Thoracic aorta (tissue), 2 donors: ENCODE data around the gene MUC5AC. TPM values are rescaled to one million over a fixed set of nuclear protein-coding genes. Genes with fewer than 3 reads are reported as not detected.

ENCODE experiments used
- ATAC-seq: fragments of 150-250 bp; one replicate; pipeline ENCODE4 v1.8.0; 2017; ENCODE audit warnings: low read depth; ENCODE audit not compliant: insufficient number of reproducible peaks, low FRiP score
- DNase-seq: peaks from one replicate; pipeline ENCODE4 v3.0.0-alpha.2; 2020; ENCODE audit warnings: low spot score
- H3K27ac ChIP-seq, 2 donors: fragments of 200-600 bp; sonication (generic); 1 replicate in 1 of 2; 2 replicates in 1 of 2; pipeline ENCODE4 v1.5.1; 2016; ENCODE audit warnings: mild to moderate bottlenecking in 2 of 2, moderate library complexity in 2 of 2
- H3K27me3 ChIP-seq: fragments of 200-600 bp; sonication (generic); replicated peaks from 2 replicates; pipeline ENCODE4 v1.6.0; 2016; ENCODE audit warnings: mild to moderate bottlenecking; ENCODE audit not compliant: insufficient read depth
- H3K36me3 ChIP-seq: fragments of 200-600 bp; sonication (generic); one replicate; pipeline ENCODE4 v1.5.1; 2016
- H3K4me1 ChIP-seq, 2 donors: fragments of 200-600 bp; sonication (generic); 1 replicate in 1 of 2; 2 replicates in 1 of 2; pipeline versions ENCODE4 v1.5.1 to v1.6.0; 2016; ENCODE audit warnings: low read depth in 2 of 2, mild to moderate bottlenecking in 1 of 2; ENCODE audit not compliant: control insufficient read depth in 1 of 2
- H3K4me3 ChIP-seq: fragments of 200-600 bp; sonication (generic); 2 replicates; pipeline ENCODE4 v1.5.1; 2016; ENCODE audit warnings: mild to moderate bottlenecking
- H3K9me3 ChIP-seq: fragments of 200-600 bp; sonication (generic); 2 replicates; pipeline ENCODE4 v1.5.1; 2016
- total RNA-seq, 2 donors: library from RNA; depleted of rRNA; stranded (reverse); fragments of >200 nt; gene quantifications; one replicate each; pipeline versions ENCODE4 v1.1.0 to v1.2.3, GENCODE V29; 2016
- TF ChIP-seq, protein P1 (sequence below): fragments of 200-600 bp; sonication (generic); IDR thresholded peaks from one replicate; pipeline ENCODE4 v1.5.1; 2019; ENCODE audit warnings: antibody characterized with exemption

Gene MUC5AC
- total RNA-seq, 2 donors from 2014 or later = 45.9 TPM; not detected in 1

DNA sequence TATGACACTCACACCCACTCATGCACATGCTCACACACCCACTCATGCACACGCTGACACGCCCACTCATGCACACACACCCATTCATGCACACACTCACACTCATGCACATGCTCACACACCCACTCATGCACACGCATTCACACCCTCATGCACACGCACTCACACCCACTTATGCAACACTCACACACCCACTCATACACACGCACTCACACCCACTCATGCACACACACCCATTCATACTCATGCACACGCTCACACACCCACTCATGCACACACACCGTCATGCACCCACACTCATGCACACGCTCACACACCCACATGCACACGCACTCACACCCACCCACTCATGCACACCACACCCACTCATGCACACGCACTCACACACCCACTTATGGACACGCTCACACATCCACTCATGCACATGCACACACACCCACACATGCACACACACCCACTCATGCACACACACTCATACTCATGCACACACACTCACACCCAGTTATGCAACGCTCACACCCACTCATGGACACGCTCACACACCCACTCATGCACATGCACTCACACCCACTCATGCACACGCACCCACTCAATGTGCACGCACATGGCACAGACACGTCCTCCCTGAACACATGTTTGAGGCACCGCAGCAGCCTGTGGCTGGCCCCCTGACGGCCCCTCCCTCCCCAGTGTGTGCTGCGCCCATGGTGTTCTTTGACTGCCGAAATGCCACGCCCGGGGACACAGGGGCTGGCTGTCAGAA, 17.9 kb downstream of the MUC5AC start:
- Histone ChIP-seq H3K4me1 (no peaks in the 10 kb centered on the region), H3K27ac (no peak overlapping the region), H3K9me3 (no peaks in the 10 kb centered on the region), H3K36me3 (no peaks in the 10 kb centered on the region), H3K4me3 (no peak overlapping the region), H3K27me3 (no peaks in the 10 kb centered on the region)
- TF ChIP-seq, protein P1, sequence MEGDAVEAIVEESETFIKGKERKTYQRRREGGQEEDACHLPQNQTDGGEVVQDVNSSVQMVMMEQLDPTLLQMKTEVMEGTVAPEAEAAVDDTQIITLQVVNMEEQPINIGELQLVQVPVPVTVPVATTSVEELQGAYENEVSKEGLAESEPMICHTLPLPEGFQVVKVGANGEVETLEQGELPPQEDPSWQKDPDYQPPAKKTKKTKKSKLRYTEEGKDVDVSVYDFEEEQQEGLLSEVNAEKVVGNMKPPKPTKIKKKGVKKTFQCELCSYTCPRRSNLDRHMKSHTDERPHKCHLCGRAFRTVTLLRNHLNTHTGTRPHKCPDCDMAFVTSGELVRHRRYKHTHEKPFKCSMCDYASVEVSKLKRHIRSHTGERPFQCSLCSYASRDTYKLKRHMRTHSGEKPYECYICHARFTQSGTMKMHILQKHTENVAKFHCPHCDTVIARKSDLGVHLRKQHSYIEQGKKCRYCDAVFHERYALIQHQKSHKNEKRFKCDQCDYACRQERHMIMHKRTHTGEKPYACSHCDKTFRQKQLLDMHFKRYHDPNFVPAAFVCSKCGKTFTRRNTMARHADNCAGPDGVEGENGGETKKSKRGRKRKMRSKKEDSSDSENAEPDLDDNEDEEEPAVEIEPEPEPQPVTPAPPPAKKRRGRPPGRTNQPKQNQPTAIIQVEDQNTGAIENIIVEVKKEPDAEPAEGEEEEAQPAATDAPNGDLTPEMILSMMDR = no peak
- ATAC-seq = no peak
- DNase-seq = no peak

DNA sequence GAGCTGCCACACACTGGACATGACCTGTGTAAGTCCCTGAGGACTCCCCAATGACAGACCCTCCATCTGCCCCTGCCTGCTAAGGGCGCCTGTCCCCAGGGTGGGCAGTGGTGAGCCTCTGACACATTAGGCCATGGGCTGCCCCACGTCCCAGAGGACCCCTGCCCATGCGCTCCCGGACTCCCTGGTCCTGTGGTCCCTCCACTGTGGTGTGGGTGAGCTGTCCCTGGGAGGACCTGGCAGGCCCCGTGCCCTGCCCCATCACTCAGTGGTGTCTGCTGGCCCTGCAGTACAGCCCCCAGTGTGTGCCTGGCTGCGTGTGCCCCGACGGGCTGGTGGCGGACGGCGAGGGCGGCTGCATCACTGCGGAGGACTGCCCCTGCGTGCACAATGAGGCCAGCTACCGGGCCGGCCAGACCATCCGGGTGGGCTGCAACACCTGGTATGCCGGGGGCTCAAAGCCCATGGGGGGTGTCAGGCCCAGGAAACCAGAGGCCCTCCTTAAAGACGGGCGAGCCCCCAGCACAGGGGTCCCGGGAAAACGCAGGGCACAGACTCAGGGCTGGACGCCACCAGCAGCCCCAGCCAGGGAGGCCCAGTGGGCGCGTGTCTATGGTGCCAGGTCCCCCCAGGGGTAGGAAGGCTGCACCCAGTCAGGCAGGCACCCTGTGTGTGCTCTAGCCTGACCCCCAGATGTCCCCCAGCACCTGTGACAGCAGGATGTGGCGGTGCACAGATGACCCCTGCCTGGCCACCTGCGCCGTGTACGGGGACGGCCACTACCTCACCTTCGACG, 18.7 kb downstream of the MUC5AC start:
- ATAC-seq = no peak
- TF ChIP-seq, protein P1 = no peak
- no peak overlapping the region for H3K4me3 ChIP-seq
- H3K4me1 ChIP-seq = no peaks in the 10 kb centered on the region
- no peak for DNase-seq
- no peaks in the 10 kb centered on the region for H3K27me3 ChIP-seq
- H3K36me3 ChIP-seq = no peaks in the 10 kb centered on the region
- H3K9me3 ChIP-seq = no peaks in the 10 kb centered on the region
- H3K27ac ChIP-seq = no peak overlapping the region

DNA sequence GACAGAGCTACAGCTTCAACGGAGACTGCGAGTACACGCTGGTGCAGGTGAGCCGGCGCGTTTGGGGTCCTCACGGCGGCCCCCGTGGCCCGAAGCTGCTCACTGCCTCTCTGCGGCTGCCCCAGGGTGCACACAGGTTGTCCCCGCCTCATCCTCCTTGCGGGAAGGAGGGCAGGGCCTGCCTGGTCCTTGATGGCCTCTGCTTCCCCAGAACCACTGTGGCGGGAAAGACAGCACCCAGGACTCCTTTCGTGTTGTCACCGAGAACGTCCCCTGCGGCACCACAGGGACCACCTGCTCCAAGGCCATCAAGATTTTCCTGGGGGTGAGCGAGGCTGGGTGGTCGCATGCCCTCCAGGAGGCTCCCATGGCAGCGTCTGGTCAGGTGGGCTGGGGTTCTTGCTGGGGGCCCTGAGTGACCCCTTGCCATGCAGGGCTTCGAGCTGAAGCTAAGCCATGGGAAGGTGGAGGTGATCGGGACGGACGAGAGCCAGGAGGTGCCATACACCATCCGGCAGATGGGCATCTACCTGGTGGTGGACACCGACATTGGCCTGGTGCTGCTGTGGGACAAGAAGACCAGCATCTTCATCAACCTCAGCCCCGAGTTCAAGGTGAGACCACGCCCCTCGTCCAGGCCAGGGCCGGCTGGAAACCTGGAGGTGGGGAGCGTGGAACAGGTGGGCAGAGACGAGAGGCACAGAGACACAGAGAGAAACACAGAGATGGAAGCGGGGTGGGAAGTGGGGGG, 19.4 kb downstream of the MUC5AC start:
- no peaks in the 10 kb centered on the region for H3K9me3 ChIP-seq

DNA sequence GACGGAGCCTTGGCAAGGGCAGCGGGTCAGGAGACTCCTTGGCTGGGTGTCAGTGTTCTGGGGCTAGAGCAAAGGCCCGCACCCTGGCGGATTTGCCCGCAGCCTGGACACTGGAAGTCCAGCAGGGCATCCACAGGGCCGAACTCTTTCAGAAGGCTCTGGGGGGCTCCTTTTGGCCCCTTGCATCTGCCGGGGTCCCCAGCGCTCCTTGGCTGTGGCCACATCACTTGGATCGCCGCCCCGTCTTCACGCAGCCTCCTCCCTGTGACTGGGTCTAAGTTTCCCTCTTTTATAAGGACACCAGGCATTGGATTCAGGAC, 20.0 kb downstream of the MUC5AC start:
- ATAC-seq (no peak), DNase-seq (no peak)
- Histone ChIP-seq H3K4me1 (no peaks in the 10 kb centered on the region), H3K27me3 (no peaks in the 10 kb centered on the region), H3K4me3 (no peak overlapping the region), H3K9me3 (no peaks in the 10 kb centered on the region), H3K27ac (no peak overlapping the region), H3K36me3 (no peaks in the 10 kb centered on the region)
- TF ChIP-seq, protein P1 = no peak

More for the DNA sequence above, 19.4 kb downstream of the MUC5AC start:
- no peak for DNase-seq
- Histone ChIP-seq H3K27ac (no peak overlapping the region), H3K27me3 (no peaks in the 10 kb centered on the region), H3K4me3 (no peak overlapping the region), H3K4me1 (no peaks in the 10 kb centered on the region), H3K36me3 (no peaks in the 10 kb centered on the region)
- no peak for ATAC-seq
- TF ChIP-seq, protein P1 = no peak
